Measurements from ENCODE around the gene GTF2H1.

Gene GTF2H1

GRCh38 chr11:18321969-18322711, at the start of gene GTF2H1, which contains the start of gene HPS5:
Gene GTF2H1, plus strand, starts transcription at chr11:18322567. Its CDS starts 10,508 bp downstream, at chr11:18333075.
Gene HPS5, minus strand, starts transcription at chr11:18322140. Its CDS starts 4,282 bp downstream, at chr11:18317858.
- peak; percentile 94 to 96 for DNase-seq

DNA sequence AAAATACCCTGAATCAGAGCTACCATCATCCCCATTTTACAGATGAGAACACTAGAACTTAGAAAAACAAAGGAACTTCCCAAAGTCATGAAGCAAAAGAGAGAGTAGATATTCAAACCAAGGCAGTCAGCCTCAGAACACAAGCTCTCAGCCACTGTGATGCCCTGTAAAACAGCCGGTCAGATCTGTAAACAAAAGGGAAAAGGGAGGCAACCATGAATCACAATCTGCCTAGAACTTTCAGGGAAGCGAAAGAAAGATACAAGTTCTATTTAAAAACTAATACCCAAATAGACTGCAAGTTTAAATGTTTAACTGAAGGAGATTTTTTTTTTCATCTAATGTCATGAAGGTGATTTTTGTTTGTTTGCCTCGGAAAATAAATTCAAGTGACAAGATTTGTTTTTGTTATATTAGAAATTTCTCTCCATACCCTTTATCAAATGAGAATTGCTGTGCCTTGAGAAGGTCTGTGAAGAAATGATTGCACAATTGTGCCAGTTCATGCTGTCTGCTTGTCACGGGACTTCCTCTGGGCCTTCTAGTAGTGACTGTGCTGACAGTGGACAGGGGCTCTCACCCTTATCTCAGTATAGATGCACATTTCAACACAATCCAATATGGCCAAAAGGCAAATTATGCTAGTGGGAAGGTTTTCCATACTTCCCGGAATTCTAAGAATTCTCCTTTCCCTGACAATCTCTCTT, 44.6 kb upstream of the GTF2H1 start:
- DNase-seq: no peak

GRCh38 chr11:18280438-18281045, 41.8 kb upstream of the GTF2H1 start:
- DNase-seq: no peak

DNA sequence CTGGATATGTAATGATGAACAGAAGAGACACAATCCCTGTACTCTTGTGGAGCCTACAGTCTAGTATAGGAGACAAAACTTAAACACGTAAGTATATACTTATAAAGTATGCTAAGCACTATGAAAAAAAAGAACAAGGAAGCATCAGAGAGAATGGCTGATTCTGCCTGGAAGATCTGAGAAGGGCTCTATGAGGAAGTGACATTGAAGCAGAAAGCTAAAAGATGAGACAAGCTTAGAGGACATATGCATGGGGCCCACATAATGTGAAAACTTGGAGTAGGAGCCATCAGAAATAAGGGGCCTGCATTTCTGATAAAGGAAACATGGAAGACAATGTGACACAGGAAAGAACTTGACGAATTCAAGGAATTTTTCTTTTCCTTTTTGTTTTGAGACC, 39.7 kb upstream of the GTF2H1 start:
- no peak for DNase-seq

DNA sequence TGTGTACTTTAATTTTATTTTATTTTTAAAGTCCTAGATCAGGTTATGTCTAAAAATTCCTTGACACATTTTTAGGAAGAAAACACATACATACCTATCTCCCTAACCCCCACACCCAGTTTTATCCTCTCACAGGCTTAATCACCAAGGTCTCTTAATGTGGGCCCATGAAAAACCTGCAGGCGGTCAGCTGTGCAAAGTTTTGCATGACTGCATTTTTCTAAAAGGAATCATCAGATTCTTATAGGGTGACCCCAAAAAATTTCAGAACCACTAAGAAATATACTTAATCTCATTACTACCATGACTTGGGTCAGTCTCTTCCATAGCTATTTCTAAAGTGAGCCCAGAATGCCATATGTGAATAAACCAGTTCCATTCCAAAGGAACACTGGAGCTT, 36.5 kb upstream of the GTF2H1 start:
- no peak for DNase-seq

DNA sequence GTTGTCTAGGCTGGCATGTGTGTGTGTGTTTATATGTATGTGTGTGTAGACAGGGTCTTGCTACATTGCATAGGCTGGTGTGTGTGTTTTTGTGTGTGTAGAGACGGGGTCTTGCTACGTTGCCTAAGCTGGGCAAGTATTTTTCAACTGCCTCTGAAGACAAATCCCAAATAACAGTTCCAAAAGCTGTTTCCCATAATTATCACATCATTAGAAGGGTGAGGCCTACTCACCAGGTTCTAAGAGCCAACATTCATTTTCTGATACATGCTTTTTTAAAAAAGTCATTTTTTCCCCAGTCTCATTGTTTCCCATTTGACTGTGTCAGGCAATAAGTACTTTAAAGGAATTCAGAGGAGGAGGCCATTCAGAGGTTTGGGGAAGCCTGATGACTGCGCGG, 33.5 kb upstream of the GTF2H1 start:
- no peak for DNase-seq

- DNase-seq: no peak
These were observed 27.5 kb upstream of the GTF2H1 start for GRCh38 chr11:18294862-18295261.

DNA sequence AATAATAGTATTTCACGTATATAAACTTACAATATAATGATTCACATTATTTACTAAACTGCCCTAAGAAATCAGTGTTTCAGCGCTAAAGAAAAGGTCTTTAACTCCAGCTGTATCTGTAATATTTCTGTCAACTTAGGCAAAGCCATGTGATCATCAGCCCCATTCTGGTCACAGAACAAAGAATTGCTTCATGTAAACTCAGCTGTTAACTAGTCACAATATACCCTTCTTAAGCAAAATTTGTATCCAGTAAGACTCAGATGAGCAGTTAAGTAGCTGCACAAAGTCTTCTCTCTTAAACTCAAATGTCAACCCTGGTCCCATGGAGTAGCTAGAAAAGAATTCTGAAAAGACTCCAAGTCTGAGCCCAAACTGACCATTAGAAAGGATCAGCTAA, 27.1 kb upstream of the GTF2H1 start:
- DNase-seq: no peak

DNA sequence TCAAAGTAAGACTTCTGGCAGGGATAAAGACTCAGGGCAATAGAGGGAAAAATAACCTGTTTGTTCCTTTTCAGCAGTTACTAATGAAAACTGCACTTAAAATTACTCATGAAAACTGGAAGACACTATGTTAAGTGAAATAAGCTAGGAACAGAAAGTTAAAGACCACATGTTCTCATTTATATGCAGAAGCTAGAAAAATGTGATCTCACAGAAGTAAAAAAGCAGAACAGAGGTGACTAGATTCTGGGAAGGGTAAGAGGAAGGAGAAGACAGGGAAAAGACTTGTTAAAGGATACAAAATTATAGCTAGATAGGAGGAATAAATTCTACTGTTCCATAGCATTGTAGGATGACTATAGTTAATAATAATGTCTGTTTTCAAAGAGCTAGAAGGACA, 22.6 kb upstream of the GTF2H1 start:
- no peak for DNase-seq

- no peak for DNase-seq
These were observed 17.6 kb upstream of the GTF2H1 start for GRCh38 chr11:18304745-18305144.

DNA sequence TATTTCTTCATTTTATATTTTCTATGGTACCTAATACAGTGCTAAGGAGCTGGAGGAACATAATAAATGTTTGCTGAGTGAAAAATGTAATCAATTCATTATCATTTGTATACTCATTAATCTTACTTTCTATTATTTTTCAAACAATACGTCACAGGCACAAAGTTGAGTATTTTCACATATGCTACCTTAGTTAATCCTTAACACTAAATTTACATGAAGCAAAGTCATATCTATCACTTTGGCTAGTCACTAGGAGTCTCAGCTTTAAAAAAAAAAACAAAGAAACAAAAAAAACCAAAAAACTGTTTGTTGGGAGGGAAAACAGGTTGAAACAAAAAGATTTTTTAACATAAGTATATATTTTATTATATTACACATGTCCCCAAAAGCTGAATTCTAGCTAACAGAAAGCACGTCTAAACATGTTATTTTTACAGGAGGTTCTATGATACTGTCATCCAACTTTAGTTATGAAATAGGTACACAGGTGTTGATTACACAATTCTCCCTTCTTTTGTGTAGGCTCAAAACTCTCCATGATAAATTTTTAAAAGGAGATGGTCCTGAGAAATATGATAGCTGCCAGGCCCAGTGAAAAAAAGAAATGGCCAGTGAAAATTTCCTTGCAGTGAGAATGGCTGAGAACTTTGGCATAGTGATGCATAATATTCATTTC, 14.8 kb upstream of the GTF2H1 start:
- DNase-seq: no peak

DNA sequence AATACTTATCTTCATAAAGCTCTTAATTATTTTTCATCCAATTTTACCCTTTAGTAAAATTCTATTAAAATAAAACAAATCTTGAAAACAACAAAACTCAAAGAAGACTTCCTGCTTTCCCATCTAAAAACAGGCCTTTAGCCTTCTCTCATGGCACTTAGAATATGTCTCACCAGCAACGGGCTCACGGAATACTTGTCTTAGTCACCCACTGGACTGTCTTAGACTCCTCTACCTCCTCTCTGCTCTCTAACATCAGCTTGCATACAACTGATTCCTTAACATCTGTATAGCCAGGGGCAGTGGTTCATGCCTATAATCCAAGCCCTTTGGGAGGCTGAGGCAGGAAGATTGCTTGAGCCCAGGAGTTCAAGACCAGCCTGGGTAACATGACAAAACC, 14.1 kb upstream of the GTF2H1 start:
- DNase-seq: no peak

DNA sequence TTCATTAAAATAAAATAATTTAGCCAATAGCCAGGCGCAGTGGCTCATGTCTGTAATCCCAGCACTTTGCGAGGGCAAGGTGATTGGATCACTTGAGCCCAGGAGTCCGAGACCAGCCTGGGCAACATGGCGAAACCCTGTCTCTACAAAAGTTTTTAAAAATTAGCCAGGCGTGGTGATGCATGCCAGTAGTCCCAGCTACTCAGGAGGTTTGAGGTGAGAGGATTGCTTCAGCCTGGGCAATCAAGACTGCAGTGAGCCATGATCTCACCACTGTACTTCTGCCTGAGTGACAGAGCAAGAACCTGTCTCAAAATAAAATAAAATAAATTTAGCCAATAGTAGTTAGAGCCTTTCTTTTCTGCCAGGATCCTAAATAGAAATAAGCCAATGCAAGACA, 12.7 kb upstream of the GTF2H1 start:
- no peak for DNase-seq

DNA sequence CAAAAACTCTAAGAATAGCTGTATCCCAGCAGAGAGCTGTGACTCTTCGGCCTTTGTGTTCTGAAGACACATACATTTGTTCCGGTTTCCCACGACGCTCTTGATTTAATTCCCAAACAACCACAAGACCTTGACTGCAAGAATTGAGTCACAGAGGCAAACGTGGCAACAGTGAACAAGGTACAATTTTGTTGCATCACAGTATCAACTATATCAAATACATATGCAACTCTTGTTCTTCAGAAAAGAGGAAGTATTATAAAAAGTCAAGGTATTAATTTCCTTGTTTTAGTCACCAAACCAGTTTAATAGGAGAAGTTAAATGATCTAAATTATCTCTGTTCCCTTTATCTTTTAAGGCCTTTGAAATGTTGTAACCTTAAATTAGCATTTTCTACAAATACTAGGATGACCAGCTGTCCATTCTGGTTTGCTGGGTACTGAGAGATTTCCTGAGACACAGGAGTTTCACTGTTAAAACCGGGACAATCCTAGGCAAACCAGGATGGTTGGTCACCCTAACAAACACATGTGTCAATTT, 11.5 kb upstream of the GTF2H1 start:
- DNase-seq: no peak

DNA sequence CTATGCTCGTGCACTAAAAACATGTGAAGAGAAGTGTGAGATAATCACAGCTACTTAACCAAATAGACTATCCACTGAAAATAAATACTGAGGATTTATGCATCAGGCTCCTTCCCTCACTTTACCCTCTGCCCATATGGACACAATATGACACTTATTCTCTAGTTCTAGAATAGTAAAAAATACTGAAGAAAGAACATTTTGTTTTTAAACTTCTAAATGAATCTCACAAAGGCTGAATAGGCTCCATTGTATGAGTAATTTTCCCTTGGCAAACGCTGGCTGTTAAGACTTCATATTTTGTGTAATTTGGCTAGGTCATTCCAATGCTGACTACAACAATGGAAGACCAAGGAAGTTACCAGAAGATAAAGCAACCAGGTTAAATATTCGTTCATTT, 10.4 kb upstream of the GTF2H1 start:
- DNase-seq: no peak

GRCh38 chr11:18312663-18313420, 9.5 kb upstream of the GTF2H1 start:
- no peak for DNase-seq

- DNase-seq: no peak
These were observed 8.2 kb upstream of the GTF2H1 start for GRCh38 chr11:18313965-18314763.

GRCh38 chr11:18314784-18315523, 7.4 kb upstream of the GTF2H1 start:
- DNase-seq: no peak

DNA sequence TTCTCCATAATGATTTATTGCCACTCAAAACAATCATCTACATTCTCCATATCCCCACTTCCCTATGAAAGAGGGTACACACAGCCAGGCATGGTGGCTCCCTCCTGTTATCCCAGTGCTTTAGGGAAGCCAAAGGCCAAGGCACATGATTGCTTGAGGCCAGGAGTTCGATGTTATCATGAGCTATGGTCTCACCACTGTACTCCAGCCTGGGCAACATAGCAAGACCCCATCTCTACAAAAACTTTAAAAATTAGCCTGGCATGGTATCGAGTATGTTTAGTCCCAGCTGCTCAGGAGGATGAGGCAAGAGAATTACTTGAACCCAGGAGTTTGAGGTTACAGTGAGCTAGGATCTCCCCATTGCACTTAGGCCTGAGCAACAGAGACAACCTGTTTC, 6.5 kb upstream of the GTF2H1 start:
- no peak for DNase-seq

- DNase-seq: no peak
These were observed 4.8 kb upstream of the GTF2H1 start for GRCh38 chr11:18317551-18317950.

DNA sequence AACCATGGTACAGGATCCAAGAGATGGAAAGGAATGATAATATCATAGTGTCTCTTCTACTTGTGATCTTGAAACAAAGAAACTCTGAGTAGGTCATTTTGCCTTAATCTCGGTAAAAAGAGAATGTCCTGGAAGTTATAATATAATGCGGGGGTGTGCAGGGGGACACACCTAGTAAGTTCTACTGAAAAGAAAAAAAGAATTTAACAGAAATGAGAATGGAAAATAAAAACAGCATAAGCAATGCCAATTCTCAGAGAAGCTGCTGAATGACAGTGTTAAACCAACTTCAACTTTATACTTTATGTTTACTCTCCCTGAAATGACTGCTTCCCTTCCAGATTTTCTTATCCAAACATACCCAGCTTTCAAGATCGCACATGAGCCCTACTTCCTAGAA, 2.5 kb upstream of the GTF2H1 start:
- DNase-seq: no peak
